Ascending aorta (tissue), 2 donors: ENCODE data around the gene TUBG1. TPM values are rescaled to one million over a fixed set of nuclear protein-coding genes. Genes with fewer than 3 reads are reported as not detected.

Experiments
- DNase-seq, 2 donors: peaks; one replicate each; pipeline ENCODE4 v3.0.0-alpha.2; 2019; ENCODE audit warnings: low spot score in 2 of 2
- H3K27ac ChIP-seq, 2 donors: fragments of 200-600 bp; sonication (generic); one replicate each; pipeline ENCODE4 v1.5.1; 2016 to 2017; ENCODE audit warnings: mild to moderate bottlenecking in 1 of 2
- H3K27me3 ChIP-seq: fragments of 200-600 bp; sonication (generic); one replicate; pipeline ENCODE4 v1.5.1; 2017
- H3K36me3 ChIP-seq, 2 donors: fragments of 200-600 bp; sonication (generic); one replicate each; pipeline ENCODE4 v1.5.1; 2016
- H3K4me1 ChIP-seq, 2 donors: fragments of 200-600 bp; sonication (generic); one replicate each; pipeline ENCODE4 v1.5.1; 2016 to 2017; ENCODE audit warnings: mild to moderate bottlenecking in 1 of 2
- H3K4me3 ChIP-seq, 2 donors: fragments of 200-600 bp; sonication (generic); one replicate each; pipeline ENCODE4 v1.5.1; 2016 to 2017; ENCODE audit warnings: mild to moderate bottlenecking in 1 of 2
- H3K9me3 ChIP-seq, 2 donors: fragments of 200-600 bp; sonication (generic); one replicate each; pipeline ENCODE4 v1.5.1; 2016
- intact Hi-C: fragments of 100-400 bp; cut with DNase I; formaldehyde crosslinking; loops from one replicate; pipeline ENCODE4 v1.15.1; 2023
- total RNA-seq: library from RNA; depleted of rRNA; stranded (reverse); fragments of >200 nt; gene quantifications from one replicate; pipeline ENCODE4 v1.1.0, GENCODE V29; 2016
- TF ChIP-seq, protein P1 (sequence below), 3 experiments: fragments of 200-600 bp in 2 of 3; fragments of 450-650 bp in 1 of 3; sonication (generic) in 2 of 3; IDR thresholded peaks; one replicate each; pipeline ENCODE4 v1.5.1; 2016 to 2019; ENCODE audit warnings: antibody characterized with exemption in 3 of 3, mild to moderate bottlenecking in 1 of 3, moderate library complexity in 1 of 3

The TUBG1 gene
- total RNA-seq, 1 donor from 2014 or later = 10.5 TPM

DNA sequence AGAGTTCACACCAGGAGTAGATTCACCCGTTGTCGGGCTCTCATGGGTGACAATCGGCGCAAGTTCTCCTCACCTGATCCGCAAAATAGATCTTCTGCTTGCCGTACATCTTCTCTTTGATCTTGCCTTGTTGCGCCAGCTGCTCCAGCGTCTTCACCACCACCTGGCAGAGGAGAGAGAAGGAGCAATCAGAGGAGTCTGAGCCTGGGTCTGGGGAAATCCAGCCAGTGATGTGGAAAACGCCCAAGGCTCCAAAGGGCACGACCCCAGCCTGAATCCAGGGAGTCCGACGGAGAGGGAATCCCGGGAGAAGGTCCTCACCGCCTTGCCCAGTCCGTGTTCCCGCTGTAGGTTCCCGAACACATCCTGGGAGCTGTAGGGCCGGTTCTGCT, 32.3 kb upstream of the TUBG1 start:
- DNase-seq = no peak
- H3K9me3 ChIP-seq = no peaks in the 10 kb centered on the region
- intact Hi-C loops = loop anchor here (2.0 to 10.0 kb wide), 3 partner anchors 22 to 248 kb away; partner anchors contain the start of genes BECN1 and NAGLU
- H3K4me1 ChIP-seq = peaks cover 5 to 12% of the 10 kb centered on the region in 2 donors
- H3K27ac ChIP-seq = peak overlapping the region; percentile 68 to 78
- no peaks in the 10 kb centered on the region for H3K27me3 ChIP-seq
- TF ChIP-seq, protein P1, sequence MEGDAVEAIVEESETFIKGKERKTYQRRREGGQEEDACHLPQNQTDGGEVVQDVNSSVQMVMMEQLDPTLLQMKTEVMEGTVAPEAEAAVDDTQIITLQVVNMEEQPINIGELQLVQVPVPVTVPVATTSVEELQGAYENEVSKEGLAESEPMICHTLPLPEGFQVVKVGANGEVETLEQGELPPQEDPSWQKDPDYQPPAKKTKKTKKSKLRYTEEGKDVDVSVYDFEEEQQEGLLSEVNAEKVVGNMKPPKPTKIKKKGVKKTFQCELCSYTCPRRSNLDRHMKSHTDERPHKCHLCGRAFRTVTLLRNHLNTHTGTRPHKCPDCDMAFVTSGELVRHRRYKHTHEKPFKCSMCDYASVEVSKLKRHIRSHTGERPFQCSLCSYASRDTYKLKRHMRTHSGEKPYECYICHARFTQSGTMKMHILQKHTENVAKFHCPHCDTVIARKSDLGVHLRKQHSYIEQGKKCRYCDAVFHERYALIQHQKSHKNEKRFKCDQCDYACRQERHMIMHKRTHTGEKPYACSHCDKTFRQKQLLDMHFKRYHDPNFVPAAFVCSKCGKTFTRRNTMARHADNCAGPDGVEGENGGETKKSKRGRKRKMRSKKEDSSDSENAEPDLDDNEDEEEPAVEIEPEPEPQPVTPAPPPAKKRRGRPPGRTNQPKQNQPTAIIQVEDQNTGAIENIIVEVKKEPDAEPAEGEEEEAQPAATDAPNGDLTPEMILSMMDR (IDR thresholded peaks at IDR 0.05) = no peak
- H3K4me3 ChIP-seq = peak overlapping the region; percentile 68 to 76
- peaks cover 36 to 53% of the 10 kb centered on the region in 2 donors for H3K36me3 ChIP-seq

DNA sequence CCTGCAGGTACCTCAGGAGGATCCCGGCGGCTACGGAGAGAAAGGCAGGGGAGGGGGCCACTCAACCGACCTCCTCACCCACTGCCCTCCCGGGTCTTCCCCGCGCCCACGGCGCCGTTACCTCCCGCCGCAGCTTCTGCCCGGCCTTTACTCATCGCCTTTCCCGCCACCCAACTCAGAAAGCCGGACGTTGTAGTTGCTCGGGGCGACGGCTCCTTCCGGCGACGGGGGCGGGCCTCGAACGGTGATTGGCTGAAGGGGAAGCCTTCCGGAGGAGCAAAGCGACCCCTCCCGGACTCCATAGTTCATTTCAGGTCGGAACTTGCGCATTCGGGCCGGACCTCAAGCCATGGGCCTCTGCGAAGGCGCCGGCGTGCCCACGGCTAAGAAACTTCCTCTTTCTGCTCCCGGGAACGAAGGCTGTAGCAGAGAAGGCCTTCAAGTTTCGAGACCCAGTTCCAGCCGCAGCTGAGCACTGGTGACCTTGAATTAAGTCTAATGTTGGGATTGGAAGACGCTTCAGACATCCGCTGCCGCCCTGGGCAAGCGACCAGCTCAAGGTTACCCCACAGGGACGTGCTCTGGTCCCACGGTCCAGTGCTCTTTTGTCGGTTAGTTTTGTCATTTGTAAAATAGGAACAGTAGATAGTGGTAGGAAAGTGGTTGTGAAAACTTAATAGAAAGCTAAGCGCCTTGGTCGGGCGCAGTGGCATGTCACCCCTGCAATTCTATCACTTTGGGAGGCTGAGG, 31.8 kb upstream of the TUBG1 start, which contains the start of gene PSMC3IP:
PSMC3IP (minus strand) TSS at position 198 of the 750 bp plus-strand sequence; CDS start at position 155, 43 bp downstream.
- intact Hi-C loops = loop anchor here (1.0 to 10.0 kb wide), 5 partner anchors 23 to 247 kb away; partner anchors contain the start of genes BECN1 and NAGLU
- Histone ChIP-seq H3K36me3 (peaks cover 36 to 53% of the 10 kb centered on the region in 2 donors), H3K27ac (peak within 1 kb of the TSS; percentile 78 to 83), H3K27me3 (no peaks in the 10 kb centered on the region), H3K4me1 (peaks cover 5 to 12% of the 10 kb centered on the region in 2 donors), H3K4me3 (peak within 1 kb of the TSS; percentile 68 to 76), H3K9me3 (no peaks in the 10 kb centered on the region)
- peak; percentile 84 to 97 for DNase-seq
- TF ChIP-seq, protein P1 (IDR thresholded peaks at IDR 0.05) = peak in 1 of 3 experiments; percentile 22

DNA sequence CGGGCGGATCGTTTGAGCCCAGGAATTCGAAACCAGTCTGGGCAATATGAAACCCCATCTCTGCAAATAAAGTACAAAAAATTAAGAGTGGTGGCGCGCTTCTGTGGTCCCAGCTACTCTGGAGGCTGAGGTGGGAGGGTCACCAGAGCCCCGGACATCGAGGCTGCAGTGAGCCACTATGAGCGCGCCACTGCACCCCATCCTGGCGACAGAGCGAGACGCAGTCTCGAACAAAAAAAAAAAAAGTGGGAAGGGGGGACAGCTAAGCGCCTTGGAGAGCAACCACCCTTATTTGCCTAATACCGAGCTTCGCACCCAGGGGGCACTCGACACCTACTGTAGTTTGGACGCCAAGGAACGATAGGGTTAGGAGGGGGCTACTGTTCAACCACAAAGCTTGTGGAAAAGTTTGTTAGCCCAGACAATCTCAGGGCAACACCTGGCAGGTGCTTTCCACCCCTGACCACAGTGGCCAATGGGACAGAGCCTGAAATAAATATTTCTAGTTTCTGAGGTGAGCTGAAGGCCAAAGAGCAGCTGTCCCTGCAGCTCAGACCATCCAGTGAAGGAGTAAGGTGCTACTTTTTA, 31.1 kb upstream of the TUBG1 start:
- H3K9me3 ChIP-seq = no peaks in the 10 kb centered on the region
- TF ChIP-seq, protein P1 (IDR thresholded peaks at IDR 0.05) = peak; percentile 44 to 82 (median 62)
- H3K4me1 ChIP-seq = peaks cover 5 to 12% of the 10 kb centered on the region in 2 donors
- H3K27me3 ChIP-seq = no peaks in the 10 kb centered on the region
- H3K27ac ChIP-seq = peak overlapping the region; percentile 78 to 83
- peak in 1 of 2 donors; percentile 88 for DNase-seq
- intact Hi-C loops = loop anchor here (1.0 to 10.0 kb wide), 3 partner anchors 101 to 246 kb away; partner anchors contain the start of gene BECN1
- peak overlapping the region; percentile 68 to 76 for H3K4me3 ChIP-seq
- peaks cover 35 to 53% of the 10 kb centered on the region in 2 donors for H3K36me3 ChIP-seq

DNA sequence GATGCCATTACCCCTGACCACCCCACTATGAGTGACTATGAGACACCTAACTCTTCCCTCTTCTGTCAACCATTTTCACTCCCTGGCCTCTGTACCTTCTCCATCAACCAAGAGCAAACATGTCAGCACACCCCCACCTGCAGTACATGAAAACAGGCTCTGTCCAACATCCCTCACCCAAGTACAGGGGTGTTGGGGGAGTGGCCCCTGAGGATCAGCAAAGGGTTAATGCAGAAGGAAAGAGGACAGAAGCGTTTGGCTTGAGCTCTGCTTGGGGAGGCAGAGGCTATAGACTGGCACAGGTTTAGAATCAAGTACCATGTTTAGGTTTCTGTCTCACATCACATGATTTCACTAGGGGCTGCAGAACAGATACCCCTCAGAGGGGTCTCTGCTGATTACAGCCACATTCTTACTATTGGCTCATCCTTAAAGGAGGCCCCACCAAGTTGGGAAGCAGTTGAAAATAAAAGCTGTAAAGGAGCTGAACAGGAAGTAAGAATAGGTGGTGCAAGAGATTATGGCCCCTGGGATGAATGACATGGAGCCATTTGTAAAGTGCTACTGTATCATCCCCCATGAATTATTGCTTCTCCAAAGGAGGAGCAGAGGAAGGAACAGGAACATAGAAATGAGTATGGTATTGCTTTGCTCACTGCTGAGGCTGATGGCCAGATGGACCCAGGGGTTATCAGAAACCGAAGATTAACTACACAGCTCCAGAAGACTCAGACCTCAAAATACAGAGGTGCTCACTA, 29.5 kb upstream of the TUBG1 start:
- intact Hi-C loops = loop anchor here (10.0 kb wide), 1 partner anchor 245 kb away; the partner anchor contains the start of gene BECN1
- peaks cover 42 to 55% of the 10 kb centered on the region in 2 donors for H3K36me3 ChIP-seq

More for the DNA sequence above, 29.5 kb upstream of the TUBG1 start:
- H3K9me3 ChIP-seq = no peaks in the 10 kb centered on the region
- no peak for DNase-seq
- no peak overlapping the region for H3K4me3 ChIP-seq
- peaks cover 5 to 12% of the 10 kb centered on the region in 2 donors for H3K4me1 ChIP-seq
- H3K27me3 ChIP-seq = no peaks in the 10 kb centered on the region
- H3K27ac ChIP-seq = no peak overlapping the region
- TF ChIP-seq, protein P1 (IDR thresholded peaks at IDR 0.05) = no peak
